KMS-11 (cell line): ENCODE results near the gene CDK6.
A peak's percentile ranks its signal among the peaks of the same experiment; 100 is the strongest.

Source experiments
- H2AFZ ChIP-seq: fragments of 200-600 bp; sonication (generic); 2 replicates; pipeline ENCODE4 v1.6.1; 2016; ENCODE audit warnings: antibody characterized with exemption, mixed run types, low read depth
- H3K27ac ChIP-seq: fragments of 200-600 bp; sonication (generic); 2 replicates; pipeline ENCODE4 v1.6.1; 2016; ENCODE audit warnings: mild to moderate bottlenecking, mixed run types
- H3K27me3 ChIP-seq: fragments of 200-600 bp; sonication (generic); 2 replicates; pipeline ENCODE4 v1.6.1; 2017; ENCODE audit warnings: mild to moderate bottlenecking, low read depth, mixed run types, moderate library complexity; ENCODE audit not compliant: insufficient read depth
- H3K36me3 ChIP-seq: fragments of 200-600 bp; sonication (generic); 2 replicates; pipeline ENCODE4 v1.6.1; 2017; ENCODE audit warnings: mild to moderate bottlenecking, mixed run types; ENCODE audit not compliant: insufficient read depth
- H3K4me1 ChIP-seq: fragments of 200-600 bp; sonication (generic); 2 replicates; pipeline ENCODE4 v1.6.1; 2016; ENCODE audit warnings: mild to moderate bottlenecking, low read depth, mixed run types; ENCODE audit not compliant: poor library complexity, severe bottlenecking
- H3K4me2 ChIP-seq: fragments of 200-600 bp; sonication (generic); 2 replicates; pipeline ENCODE4 v1.7.0; 2016; ENCODE audit warnings: mild to moderate bottlenecking, mixed run types
- H3K4me3 ChIP-seq: fragments of 200-600 bp; sonication (generic); IDR thresholded peaks from 2 replicates; pipeline ENCODE4 v1.6.1; 2017; ENCODE audit warnings: low read depth, low read length, mixed read lengths; ENCODE audit not compliant: insufficient read depth
- H3K79me2 ChIP-seq: fragments of 200-600 bp; sonication (generic); 2 replicates; pipeline ENCODE4 v1.6.1; 2016; ENCODE audit warnings: low read depth, mixed run types; ENCODE audit not compliant: insufficient read depth
- H3K9ac ChIP-seq: fragments of 200-600 bp; sonication (generic); 2 replicates; pipeline ENCODE4 v1.6.1; 2016; ENCODE audit warnings: mild to moderate bottlenecking, mixed run types
- H4K20me1 ChIP-seq: fragments of 200-600 bp; sonication (generic); 2 replicates; pipeline ENCODE4 v1.6.1; 2016; ENCODE audit warnings: mild to moderate bottlenecking, mixed run types; ENCODE audit not compliant: insufficient read depth
- TF ChIP-seq, protein P1 (sequence below): fragments of 200-600 bp; sonication (generic); conservative IDR thresholded peaks from 2 replicates; pipeline ENCODE4 v1.6.1; 2017; ENCODE audit warnings: low read depth, mild to moderate bottlenecking, antibody characterized with exemption, low read length, moderate library complexity, mixed read lengths

Gene CDK6

DNA sequence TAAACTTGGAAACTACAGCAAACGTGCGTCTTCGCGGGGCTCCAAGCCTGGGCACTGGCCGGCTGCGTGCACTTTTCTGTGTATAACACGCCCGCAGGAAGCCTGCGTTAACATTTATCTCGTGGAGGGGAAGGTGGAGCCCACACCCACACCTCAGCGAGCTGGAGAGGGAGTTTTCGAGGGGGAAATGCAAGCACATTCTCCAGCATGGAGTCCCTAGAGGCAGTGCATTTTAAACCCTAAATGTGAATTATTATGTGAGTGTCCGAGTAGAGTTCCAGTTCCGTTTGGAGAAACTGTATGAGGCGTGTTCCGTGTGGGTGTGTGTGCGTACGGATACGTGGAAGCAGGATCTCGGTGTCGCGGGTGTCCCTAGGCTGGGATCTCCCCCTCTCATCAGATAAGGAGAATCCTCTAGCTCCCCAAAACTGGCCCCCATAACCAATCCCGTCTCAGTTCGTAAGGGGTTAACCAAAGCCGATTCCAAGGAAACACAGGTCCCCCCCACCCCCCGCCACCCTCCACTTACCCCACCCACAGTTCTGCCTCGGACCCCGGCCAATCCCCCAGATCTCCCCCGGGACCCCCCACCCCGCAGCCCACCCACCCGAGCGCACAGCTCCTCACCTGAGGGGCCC lies 403 bp downstream of the CDK6 start:
- H2AFZ ChIP-seq, result peak overlapping the region; percentile 35
- peak overlapping the region; percentile 81 for H3K4me3 ChIP-seq
- TF ChIP-seq, protein P1, sequence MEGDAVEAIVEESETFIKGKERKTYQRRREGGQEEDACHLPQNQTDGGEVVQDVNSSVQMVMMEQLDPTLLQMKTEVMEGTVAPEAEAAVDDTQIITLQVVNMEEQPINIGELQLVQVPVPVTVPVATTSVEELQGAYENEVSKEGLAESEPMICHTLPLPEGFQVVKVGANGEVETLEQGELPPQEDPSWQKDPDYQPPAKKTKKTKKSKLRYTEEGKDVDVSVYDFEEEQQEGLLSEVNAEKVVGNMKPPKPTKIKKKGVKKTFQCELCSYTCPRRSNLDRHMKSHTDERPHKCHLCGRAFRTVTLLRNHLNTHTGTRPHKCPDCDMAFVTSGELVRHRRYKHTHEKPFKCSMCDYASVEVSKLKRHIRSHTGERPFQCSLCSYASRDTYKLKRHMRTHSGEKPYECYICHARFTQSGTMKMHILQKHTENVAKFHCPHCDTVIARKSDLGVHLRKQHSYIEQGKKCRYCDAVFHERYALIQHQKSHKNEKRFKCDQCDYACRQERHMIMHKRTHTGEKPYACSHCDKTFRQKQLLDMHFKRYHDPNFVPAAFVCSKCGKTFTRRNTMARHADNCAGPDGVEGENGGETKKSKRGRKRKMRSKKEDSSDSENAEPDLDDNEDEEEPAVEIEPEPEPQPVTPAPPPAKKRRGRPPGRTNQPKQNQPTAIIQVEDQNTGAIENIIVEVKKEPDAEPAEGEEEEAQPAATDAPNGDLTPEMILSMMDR, result no peak
- 0 out of 2 replicates have a peak, but pooled peaks cover 13% of the 10 kb centered on the region for H3K36me3 ChIP-seq
- H3K4me2 ChIP-seq, result peak overlapping the region; percentile 89
- peaks cover 57% of the 10 kb centered on the region for H3K79me2 ChIP-seq
- peak overlapping the region; percentile 93 for H3K27ac ChIP-seq
- no peaks in the 10 kb centered on the region; the same call in 1 of the 2 replicates for H3K27me3 ChIP-seq
- H3K4me1 ChIP-seq, result peaks cover 28% of the 10 kb centered on the region
- peak overlapping the region; percentile 96 for H3K9ac ChIP-seq
- H4K20me1 ChIP-seq, result no peaks in the 10 kb centered on the region

DNA sequence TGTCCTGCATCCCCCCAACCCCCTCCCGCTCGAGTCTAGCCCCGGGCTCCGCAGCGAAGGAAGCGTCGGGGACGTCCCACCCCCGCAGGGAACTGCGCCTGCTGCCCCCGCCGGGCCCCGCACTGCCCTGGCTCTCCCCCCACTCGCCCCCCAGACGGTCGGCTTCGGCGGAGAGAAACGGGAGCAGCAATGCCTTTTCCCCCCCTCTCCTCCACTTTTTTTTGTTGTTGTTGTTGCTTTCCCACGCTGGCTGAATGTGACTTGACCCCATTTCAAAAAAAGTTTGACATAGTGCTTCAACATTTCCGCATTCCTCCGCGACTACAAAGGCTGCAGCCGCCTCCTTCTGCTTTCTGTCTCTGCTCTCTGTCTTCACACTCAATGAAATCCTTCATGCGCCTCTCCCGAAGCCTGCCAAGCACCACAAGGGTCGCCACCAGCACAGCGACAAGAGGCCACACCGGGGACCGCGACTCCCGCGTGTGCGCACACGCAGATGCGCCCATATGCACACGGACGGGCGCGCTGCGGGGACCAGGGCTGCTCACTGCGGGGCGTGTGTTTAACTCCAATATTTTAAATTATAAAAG lies 1.0 kb downstream of the CDK6 start:
- H3K79me2 ChIP-seq, result peaks cover 63% of the 10 kb centered on the region

DNA sequence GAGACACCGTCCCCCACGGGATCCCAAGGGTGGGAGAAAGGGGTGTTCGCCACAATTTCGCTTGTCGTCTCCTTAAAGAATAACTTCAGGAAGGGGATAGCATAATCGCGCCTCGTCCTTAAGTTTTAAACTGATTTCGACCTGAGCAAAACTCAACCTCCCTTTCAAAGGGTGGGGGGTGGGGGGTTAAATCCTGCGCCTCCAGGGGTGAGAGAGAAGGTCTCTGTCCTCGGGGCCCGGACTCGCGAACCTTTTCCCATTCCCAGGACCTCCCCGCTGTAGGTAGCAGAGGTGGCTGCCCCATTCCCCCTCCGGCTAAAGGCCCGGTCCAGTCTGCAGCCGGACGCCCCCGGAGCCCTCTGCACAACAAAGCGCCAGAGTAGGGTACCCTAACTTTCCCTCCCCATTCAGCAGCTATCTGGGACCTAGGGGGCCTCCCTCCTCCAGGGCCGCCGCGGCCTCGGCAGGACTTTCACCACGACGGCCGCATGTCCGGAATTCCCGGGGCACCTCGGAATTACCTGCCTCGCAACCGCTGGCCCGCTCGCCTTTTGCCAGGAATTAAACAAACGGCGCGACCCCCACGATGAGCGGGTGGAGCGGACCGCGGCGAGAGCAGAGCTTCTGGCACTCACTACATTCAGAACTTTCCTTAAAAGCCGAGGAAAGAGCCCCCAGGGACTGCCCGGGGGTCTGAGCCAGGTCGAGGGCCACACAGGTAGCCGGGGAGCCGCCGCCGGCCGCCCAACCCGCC lies 1.7 kb downstream of the CDK6 start:
- H3K4me3 ChIP-seq, result no peak overlapping the region
- peaks cover 41% of the 10 kb centered on the region for H3K4me1 ChIP-seq
- TF ChIP-seq, protein P1, result no peak
- H3K27ac ChIP-seq, result peak overlapping the region; percentile 93
- H3K27me3 ChIP-seq, result no peaks in the 10 kb centered on the region; the same call in 1 of the 2 replicates
- no peak overlapping the region for H2AFZ ChIP-seq
- peak overlapping the region; percentile 89 for H3K4me2 ChIP-seq
- peaks cover 70% of the 10 kb centered on the region for H3K79me2 ChIP-seq
- 0 out of 2 replicates have a peak, but pooled peaks cover 4% of the 10 kb centered on the region for H4K20me1 ChIP-seq
- H3K9ac ChIP-seq, result peak overlapping the region; percentile 96
- peaks cover 13% of the 10 kb centered on the region; the same call in 1 of the 2 replicates for H3K36me3 ChIP-seq

More for the DNA sequence above, 1.0 kb downstream of the CDK6 start:
- Histone ChIP-seq H4K20me1 (no peaks in the 10 kb centered on the region), H3K4me2 (peak overlapping the region; percentile 89), H3K9ac (peak overlapping the region; percentile 96), H3K4me3 (peak overlapping the region; percentile 81), H3K27ac (peak overlapping the region; percentile 93), H2AFZ (peak overlapping the region; percentile 35), H3K4me1 (peaks cover 34% of the 10 kb centered on the region), H3K36me3 (peaks cover 13% of the 10 kb centered on the region; the same call in 1 of the 2 replicates), H3K27me3 (no peaks in the 10 kb centered on the region; the same call in 1 of the 2 replicates)
- TF ChIP-seq, protein P1, result no peak

DNA sequence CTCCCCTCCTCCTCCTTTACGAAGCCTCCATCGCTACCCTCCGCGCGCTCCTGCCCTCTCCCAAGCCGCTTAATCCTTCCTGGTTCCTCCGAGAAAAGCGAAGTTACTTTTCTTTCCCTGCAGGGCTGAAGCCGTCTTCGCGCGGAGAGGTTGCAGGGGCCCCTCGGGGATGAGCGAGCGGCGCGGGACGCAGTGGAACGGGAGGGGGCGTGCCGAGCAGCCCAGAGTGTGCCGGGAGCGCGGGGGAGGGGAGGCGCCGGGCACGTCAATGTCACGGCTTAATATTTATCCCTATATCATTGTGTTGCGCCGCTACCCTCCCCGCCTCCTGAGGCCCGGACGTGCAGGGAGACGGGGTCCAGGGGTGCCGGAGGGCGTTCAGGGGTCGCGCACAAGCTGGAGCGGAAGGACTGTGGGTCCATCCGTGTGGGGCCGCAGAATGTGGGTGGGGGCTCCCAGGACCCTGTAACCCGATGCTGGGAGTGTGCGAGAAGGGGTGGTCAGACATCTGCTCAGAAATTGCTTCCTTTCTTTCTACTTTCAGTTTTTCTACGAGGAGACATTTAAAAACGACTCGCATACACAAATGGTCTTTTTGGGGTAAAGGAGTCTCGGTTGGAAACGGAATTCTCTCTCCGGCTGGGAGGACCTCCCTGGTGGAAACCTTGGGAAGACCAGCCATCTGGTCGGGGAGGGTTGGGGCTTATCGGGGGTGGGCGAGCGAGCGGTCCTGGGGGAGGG lies 2.4 kb downstream of the CDK6 start:
- Histone ChIP-seq H3K36me3 (peaks cover 13% of the 10 kb centered on the region; the same call in 1 of the 2 replicates), H2AFZ (0 out of 2 replicates have a peak overlapping the region, but pooled peaks have one; percentile 13), H3K4me1 (peaks cover 48% of the 10 kb centered on the region), H3K9ac (peak overlapping the region; percentile 96), H3K4me3 (no peak overlapping the region), H3K27me3 (no peaks in the 10 kb centered on the region; the same call in 1 of the 2 replicates), H3K4me2 (peak overlapping the region; percentile 89), H3K79me2 (peaks cover 77% of the 10 kb centered on the region), H3K27ac (peak overlapping the region; percentile 93), H4K20me1 (peaks cover 9% of the 10 kb centered on the region; the same call in 1 of the 2 replicates)
- TF ChIP-seq, protein P1, result no peak
